AG09309 (cell line): Measurements from ENCODE around the gene RPA3.

Experiments
- DNase-seq: peaks from one replicate; pipeline ENCODE4 v3.0.0-alpha.2; 2010; ENCODE audit warnings: low read depth
- H3K4me3 ChIP-seq: 2 replicates; pipeline ENCODE4 v1.5.1; 2011; ENCODE audit warnings: mild to moderate bottlenecking, low read depth, low read length, moderate library complexity; ENCODE audit not compliant: control insufficient read depth
- TF ChIP-seq, protein P1 (sequence below): IDR thresholded peaks from 2 replicates; pipeline ENCODE4 v1.5.1; 2011; ENCODE audit warnings: mild to moderate bottlenecking, low read depth, low read length, inconsistent platforms; ENCODE audit not compliant: insufficient read depth, control insufficient read depth; ENCODE audit errors: missing control alignments

RPA3 gene

DNA sequence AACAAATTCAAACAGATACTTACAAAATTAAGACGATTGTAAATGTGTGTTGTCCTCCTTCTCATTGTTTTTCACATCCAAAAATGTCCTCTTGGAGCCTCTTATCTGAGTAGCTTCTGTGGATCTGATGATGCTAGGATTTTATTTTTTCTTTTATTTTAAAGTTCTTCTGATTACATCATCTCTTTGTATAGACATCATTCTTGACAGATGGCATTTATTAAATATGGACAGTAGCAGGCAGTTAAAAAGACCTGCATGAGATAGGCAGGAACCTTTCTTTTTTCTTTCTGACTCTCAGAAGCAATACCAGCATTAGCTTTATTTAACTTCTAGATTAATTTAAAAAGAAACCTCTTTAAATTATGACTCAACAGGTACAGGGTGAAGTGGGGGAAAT, at the start of gene RPA3:
RPA3 (minus strand) TSS at position 116 of the 400 bp plus-strand sequence. CDS start 78,189 bp downstream, outside the sequence.
- H3K4me3 ChIP-seq = no peak within 1 kb of the TSS

DNA sequence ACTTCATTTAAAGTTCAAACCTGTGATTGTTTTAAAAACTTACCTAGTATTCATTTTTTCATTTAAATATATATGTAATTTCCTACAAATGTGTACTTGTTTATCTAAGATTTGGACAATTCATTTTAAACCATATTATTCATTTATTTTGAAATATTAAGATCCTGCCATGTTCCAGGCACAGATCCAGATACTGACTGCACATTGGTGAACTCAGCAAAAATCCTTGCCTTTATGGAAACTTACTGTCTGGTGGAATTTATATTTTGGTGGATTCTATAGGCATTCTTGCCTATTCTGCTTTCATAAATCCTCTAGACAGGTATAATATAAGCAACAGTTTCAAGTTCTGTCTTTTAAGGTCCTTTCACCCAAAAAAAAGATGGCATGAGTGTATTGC, 48.3 kb upstream of the RPA3 start:
- no peak for DNase-seq

More for the DNA sequence above, at the start of gene RPA3:
- TF ChIP-seq, protein P1, sequence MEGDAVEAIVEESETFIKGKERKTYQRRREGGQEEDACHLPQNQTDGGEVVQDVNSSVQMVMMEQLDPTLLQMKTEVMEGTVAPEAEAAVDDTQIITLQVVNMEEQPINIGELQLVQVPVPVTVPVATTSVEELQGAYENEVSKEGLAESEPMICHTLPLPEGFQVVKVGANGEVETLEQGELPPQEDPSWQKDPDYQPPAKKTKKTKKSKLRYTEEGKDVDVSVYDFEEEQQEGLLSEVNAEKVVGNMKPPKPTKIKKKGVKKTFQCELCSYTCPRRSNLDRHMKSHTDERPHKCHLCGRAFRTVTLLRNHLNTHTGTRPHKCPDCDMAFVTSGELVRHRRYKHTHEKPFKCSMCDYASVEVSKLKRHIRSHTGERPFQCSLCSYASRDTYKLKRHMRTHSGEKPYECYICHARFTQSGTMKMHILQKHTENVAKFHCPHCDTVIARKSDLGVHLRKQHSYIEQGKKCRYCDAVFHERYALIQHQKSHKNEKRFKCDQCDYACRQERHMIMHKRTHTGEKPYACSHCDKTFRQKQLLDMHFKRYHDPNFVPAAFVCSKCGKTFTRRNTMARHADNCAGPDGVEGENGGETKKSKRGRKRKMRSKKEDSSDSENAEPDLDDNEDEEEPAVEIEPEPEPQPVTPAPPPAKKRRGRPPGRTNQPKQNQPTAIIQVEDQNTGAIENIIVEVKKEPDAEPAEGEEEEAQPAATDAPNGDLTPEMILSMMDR = no peak
- no peak for DNase-seq

DNA sequence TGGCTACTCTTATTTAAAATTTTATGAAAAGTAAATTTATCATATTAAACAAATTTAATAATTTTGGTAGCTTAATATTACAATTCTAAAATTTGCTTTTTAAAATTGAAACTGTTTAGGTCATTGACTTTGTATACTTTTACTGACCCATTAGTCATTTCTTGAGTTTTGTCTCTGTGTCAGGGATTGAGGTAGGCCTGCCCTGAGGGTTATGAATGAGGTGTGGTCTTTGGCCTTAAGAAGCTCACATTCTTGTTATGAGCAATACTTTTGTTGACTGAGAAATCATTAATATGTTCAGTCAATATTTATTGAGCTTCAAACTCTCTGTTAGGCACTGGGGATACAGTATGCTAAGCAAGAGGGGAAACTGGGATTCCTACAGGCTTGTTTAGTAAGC, 47.0 kb upstream of the RPA3 start:
- no peak for DNase-seq

More for the DNA sequence above, 48.3 kb upstream of the RPA3 start:
- H3K4me3 ChIP-seq = no peak overlapping the region
- TF ChIP-seq, protein P1 = no peak

DNA sequence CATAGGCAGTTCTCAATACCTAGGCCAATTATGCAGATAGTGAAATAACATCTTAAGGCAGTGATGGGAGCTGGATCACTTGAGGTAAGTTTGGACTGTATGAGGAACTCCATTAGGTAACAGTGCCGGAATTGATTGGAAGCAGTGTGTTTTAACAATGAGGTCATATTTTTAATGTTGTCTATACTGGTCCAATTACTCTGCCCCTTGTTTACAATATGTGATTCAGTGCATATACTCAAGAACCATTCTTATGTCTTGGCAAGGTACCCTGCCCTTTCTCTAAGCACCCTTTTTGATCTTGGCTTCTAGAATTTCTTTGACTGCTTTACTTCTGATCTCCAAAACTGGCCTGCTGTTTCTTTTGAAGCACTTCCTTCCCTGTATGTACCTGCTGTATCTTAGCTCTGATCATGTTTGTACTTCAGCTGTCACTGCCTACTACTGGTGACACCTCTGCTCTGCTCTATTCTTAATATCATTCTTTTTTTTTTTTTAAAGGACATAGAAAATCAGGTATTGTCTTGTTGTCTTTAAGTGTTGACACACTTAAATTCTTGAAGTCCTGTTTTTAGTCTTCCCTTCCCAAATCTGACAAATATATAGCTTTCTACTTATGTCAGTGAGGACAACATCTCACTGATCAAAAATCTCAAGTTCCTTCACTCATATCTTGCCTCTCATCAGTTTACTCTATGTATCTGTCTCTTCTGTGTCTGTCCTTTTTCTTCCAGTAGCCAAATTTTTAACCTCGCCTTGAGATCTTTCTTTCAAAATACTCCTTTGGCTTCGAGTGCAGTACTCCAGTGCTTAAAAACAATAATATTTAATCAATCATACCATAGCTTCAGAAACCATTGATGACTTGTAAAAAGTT, 46.4 kb upstream of the RPA3 start:
- no peak for DNase-seq
- TF ChIP-seq, protein P1 = no peak
- no peak overlapping the region for H3K4me3 ChIP-seq

More for the DNA sequence above, 47.0 kb upstream of the RPA3 start:
- TF ChIP-seq, protein P1 = no peak
- H3K4me3 ChIP-seq = no peak overlapping the region

DNA sequence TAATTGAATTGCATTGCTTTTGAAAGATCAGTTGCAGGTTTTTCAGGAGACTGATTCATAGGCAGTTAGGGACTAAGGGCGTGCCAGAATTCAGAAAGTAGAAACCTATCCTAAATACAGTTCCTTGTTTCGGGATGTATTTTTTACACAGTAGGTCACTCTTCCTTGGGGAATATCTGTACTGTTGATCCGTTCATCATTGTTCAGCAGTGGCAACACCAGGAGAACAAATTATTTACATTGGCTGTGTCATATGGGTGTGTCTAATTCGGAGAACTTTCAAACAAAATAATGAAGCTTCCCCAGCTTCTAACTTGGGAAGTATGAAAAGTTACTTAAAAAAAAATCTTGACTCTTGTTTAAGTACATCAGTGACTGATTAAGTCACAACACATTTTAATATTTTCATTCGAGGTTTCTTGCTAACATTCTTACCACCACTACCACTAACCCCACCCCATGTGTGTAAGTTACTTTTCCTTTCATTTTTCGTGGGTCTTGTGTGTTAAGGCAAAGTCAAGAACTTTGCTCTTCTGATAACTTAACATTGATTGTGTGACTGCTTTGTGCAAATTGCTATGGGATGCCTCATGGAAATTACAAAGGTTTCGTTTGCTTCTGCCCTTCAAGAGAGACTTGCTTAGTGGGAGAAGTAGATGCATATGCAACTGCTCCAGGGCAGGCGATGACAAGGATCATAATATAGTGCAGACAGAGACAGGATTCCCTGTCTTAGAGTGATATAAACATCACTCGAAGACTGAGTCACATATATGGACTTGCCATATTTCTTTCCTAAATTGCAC, 43.8 kb upstream of the RPA3 start:
- TF ChIP-seq, protein P1 = no peak
- peak overlapping the region; percentile 36 for H3K4me3 ChIP-seq
- DNase-seq = no peak

DNA sequence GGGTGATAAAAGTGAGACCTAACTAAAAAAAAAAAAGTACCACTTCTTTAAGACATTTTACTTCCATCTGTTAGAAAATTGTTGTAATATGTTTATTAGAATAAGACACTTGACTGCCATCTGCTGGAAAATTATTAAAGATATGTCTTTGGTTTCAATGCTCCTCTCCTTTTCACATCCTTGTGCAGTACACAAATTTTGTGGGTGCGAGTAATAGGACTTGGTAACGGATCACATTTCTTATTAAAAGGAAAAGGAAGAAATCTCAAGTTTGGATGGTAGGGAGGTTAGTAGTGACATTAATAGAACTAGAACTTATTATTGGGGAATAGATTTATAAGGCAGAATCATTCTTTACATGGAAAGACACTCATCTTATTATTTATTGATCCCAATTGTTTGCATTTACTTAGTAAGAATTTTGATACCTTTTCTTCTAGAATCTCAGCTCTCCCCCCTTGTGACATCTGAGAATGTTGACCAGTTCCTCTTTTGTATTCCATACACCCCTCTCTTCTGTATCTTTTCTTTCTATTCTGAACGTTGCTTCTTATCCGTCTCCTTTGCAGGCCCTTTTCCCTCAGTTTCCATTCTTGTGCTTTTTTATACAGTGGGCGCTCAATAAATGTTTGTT, 43.0 kb upstream of the RPA3 start:
- H3K4me3 ChIP-seq = no peak overlapping the region
- DNase-seq = no peak
- TF ChIP-seq, protein P1 = peak; percentile 39
